Embryonic facial prominence (tissue), 1 donor: ENCODE data around the gene ARID4B.
"Not testable (repeated sequence)": the region's sequence is repeated elsewhere in the genome, so short reads cannot be mapped to it uniquely, and the experiment has no call there.

Source experiments
- DNase-seq: peaks from one replicate; pipeline ENCODE4 v3.0.0-alpha.2; 2016; ENCODE audit errors: extremely low spot score

The ARID4B gene, protein sequence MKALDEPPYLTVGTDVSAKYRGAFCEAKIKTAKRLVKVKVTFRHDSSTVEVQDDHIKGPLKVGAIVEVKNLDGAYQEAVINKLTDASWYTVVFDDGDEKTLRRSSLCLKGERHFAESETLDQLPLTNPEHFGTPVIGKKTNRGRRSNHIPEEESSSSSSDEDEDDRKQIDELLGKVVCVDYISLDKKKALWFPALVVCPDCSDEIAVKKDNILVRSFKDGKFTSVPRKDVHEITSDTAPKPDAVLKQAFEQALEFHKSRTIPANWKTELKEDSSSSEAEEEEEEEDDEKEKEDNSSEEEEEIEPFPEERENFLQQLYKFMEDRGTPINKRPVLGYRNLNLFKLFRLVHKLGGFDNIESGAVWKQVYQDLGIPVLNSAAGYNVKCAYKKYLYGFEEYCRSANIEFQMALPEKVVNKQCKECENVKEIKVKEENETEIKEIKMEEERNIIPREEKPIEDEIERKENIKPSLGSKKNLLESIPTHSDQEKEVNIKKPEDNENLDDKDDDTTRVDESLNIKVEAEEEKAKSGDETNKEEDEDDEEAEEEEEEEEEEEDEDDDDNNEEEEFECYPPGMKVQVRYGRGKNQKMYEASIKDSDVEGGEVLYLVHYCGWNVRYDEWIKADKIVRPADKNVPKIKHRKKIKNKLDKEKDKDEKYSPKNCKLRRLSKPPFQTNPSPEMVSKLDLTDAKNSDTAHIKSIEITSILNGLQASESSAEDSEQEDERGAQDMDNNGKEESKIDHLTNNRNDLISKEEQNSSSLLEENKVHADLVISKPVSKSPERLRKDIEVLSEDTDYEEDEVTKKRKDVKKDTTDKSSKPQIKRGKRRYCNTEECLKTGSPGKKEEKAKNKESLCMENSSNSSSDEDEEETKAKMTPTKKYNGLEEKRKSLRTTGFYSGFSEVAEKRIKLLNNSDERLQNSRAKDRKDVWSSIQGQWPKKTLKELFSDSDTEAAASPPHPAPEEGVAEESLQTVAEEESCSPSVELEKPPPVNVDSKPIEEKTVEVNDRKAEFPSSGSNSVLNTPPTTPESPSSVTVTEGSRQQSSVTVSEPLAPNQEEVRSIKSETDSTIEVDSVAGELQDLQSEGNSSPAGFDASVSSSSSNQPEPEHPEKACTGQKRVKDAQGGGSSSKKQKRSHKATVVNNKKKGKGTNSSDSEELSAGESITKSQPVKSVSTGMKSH (N-terminal part only)

DNA sequence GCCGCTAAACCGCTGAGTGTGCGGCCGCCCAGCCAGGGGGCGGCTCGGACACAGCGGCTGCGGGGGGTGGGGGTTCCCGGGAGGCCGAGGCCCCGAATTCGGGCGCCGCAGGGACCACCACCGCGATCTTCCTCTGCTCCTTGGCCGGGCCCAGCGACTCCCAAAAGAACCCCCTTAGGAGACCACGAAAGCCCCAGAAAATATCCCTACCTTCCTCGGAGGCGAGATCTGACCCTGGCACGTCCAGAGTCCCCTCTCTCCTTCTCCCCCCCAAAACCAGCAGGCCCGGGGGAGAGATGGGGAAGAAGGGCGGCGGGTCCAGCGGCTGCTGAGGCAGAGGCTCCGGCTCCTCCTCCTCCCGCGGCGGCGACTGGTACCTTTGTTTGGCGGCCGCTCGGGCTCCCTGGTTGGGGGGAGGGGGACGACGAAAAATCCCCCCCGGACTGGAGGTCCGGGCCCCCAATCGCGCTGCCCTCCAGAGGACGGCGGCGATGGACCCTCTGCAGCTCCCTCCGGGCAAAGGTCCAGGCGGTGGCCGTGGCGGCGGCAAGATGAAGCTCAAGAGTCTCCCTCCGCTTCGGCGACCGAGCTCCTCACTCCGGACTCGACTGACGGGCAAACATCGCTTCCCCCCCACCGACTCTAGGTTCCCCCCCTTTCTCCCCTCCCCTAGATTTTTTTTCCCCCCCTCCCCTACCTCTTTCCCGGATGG, at the start of gene ARID4B:
ARID4B (minus strand) TSS at position 621 of the 712 bp plus-strand sequence. CDS start 1,260 bp downstream, outside the sequence.
- DNase-seq, result no peak

DNA sequence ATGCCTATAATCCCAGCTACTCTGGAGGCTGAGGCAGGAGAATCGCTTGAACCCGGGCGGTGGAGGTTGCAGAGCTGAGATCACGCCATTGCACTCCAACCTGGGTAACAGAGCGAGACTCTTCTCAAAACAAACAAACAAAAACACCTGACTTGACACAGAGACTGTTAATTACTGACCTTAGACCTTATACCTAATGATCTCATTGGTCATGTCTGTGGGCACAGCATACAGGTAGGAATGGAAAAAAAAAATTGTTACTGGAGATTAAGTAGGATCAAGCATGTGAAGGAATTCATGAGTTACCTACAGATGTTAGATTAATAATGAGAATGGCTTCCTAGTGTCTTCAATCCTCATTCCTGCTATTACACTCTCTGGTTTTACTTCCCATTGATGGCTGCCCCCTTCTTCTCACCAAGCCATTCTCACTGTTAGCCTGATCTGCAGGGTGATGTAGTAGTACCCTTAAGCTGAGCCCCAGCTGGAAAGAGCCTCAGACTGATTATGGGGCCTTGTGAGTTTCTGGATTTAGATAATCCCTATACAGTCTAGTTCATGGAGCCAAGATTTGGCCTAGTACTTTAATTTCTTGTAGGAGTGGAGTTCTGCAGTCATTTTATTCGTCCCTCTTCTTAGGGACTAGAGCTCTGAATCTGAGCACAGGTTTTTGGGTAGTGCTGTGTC, 48.1 kb upstream of the ARID4B start:
- no peak for DNase-seq

DNA sequence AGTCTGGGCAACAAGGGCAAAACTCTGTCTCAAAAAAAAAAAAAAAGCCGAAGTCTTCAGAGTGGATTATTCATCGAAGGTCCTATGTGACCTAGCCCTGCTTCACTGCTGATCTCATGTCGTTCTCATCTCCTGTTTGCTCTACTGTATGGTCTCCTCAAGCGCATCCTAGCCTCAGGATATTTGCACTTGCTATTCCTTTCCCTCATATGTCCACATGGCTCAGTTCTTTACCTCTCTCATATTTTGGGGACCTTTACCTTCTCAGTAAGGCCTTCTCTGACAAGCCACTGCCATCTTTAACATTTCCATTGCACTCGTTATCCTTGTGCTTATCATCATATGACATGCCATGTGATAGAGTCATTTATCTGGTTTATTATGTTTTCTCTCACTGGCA, 41.8 kb upstream of the ARID4B start:
- DNase-seq, result no peak

DNA sequence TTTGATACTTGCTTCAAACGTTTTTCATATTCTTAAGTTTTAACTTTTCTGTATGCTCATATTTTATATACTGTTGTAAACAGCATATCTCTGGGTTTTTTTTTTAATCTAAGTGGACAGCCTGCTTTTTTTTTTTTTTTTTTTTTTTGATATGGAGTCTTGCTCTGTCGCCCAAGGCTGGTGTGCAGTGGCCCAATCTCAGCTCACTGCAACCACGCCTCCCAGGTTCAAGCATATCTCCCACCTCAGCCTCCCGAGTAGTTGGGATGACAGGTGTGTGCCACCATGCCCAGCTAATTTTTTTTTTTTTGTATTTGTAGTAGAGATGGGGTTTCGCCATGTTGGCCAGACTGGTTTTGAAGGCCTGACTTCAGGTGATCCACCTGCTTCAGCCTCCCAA, 40.4 kb upstream of the ARID4B start:
- DNase-seq, result no peak

DNA sequence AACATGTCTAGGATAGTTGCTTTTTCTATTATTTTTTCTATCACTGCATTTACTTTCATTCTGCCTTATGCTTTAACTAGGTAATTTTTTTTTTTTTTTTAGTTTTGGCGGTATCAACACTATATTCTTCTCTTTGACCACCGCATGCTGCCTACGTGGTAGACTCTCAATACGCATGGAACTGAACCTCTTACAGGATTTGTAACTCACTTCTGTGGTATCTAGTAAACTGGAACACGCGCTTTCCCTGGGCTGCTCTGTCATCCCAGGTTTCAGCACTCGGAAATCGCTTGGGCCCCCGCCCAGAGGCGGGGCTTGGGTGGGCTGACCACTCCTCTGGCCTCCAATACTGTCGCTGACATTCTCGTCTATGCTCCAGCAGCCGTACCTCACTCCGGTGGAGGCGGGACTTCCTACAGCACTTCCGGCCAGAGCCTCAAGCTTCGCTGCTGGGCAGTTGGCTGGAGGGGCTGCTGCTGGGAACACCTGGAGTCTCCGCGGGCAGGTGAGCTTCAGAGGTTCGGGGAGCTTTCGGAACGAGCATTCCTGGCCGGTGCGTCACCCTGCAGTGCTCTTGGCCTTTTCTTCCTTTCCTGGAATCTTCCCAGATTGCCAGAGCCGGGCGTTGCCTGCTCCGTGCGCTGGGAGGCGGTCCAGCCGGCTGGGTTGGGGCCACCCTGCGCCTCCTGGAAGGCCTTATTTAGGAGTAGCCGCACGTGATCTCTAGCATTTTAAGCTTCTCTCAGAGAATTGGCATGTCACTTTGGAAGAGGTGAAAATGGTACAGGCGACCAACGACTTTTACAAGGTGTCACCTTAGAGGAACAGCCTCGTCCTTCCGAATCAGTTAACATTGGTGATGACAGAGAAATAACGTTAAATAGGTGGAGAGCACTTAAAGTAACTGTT, 39.3 kb upstream of the ARID4B start, which contains the start of gene TBCE:
TBCE (plus strand) TSS at position 428 of the 909 bp plus-strand sequence. CDS start 12,623 bp downstream, outside the sequence.
- DNase-seq, result peak; percentile 89

DNA sequence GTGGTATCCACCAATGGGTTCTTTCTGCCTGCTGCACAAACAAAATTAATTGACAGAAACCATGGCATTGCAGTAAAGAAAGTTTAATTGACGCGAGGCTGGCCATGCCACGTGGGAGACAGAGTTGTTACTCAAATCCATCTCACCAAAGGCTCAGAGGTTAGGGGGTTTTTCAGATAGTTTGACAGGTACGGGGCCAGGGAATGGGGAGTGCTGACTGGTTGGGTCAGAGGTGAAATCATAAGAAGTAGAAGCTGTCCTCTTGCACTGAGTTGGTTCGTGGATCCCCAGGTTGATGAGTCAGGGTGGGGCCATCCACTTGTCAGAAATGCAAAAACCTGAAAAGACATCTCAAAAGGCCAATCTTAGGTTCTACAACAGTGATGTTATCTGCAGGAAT, 38.3 kb upstream of the ARID4B start:
- DNase-seq, result no peak

DNA sequence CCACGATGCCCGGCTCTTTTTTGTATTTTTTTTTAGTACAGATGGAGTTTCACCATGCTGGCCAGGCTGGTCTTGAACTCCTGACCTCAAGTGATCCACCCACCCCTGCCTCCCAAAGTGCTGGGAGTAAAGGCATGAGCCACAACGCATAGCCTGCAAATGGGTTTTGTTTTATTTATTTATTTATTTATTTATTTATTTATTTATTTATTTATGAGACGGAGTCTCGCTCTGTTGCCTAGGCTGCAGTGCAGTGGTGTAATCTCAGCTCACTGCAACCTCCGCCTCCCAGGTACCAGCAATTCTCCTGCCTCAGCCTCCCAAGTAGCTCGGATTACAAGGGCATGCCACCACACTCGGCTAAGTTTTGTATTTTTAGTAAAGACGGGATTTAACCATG, 36.2 kb upstream of the ARID4B start:
- not testable (repeated sequence) for DNase-seq

DNA sequence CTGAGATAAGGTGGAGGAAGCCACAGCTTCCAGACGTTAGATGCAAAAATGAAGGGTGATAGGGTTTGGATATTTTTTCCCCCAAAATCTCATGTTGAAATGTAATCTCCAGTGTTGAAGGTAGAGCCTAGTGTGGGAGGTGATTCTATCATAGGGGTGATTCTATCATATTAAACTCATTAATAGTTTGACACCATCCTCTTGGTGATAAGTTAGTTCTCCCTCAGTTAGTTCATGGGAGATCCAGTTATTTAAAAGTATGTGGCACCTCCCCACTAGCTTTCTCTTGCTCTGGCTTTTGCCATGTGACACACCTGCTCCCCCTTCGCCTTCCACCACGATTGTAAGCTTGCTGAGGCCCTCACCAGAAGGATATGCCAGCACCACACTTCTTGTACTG, 30.9 kb upstream of the ARID4B start:
- DNase-seq, result no peak

DNA sequence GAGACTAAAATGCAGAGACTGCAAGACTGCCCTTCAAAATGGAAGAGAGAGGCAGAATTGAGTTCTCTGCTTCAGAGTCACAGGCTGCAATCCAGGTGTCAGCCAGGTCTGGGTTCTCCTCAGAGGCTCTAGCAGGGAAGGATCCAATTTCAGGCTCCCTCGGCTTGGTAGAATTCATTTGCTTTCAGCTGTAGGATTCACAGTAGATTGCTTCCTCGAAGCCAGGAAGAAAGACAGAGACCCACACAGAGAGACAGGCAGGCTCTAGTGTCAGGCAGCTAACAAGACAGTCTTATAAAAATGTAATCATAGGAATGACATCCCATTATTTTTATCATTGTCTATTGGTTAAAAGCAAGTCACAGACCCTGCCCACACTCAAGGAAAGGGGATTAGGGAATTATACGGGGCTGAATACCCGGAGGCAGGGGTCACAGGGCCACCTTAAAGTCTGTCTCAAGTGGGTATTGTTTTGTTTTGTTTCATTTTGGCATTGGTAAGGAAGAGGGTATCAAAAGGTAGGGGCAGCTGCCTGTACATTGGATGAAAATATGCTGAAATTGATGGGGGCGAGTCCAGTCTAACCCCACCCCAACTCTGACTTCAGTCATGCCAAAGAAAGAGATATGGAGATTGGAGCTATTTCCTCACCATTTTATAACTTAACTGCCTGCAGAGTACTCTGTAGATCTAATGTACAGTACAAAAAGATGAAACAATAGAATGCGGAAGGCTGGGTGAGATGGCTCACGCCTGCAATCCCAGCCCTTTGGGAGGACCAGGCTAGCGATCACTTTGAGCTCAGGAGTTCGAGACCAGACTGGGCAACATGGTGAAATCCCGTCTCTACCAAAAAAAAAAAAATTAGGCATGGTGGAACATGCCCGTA, 29.8 kb upstream of the ARID4B start:
- no peak for DNase-seq

DNA sequence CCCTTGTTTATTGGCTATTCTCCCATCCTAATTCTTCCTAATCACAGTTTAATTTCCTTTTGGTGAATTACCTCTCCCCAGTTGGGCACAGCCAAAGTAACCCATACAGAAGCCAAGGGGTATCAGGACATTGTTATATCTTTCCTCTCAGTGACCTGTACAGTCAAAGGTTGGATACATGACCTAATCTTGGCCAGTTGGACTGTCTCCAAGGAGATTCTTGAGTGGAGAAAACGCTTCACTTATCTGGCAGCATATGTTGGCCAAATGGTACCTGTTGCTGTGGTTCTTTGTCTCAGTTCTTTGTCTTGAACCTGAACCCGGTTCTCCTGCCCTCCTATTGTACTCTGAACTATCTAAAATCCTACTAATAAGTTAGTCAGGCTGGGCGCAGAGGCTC, 23.9 kb upstream of the ARID4B start:
- no peak for DNase-seq

DNA sequence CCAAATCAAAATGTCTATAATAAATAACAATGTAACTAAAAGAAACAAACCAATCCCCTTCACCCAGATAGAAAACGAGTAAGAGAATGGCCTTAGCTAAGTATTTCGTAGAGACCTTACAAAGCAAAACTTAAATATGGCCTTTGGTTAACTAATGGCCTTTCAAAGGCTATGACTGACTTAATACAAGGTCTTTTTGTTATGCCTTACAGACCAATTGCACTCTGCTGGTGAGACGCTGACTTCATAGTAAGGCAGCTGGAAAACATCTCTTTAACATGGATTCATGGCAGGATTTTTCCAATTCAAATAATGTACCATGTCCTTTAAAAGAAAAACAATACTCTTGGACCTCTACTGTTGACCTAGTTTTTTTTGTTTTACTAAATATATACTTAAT, 23.5 kb upstream of the ARID4B start:
- DNase-seq, result no peak

DNA sequence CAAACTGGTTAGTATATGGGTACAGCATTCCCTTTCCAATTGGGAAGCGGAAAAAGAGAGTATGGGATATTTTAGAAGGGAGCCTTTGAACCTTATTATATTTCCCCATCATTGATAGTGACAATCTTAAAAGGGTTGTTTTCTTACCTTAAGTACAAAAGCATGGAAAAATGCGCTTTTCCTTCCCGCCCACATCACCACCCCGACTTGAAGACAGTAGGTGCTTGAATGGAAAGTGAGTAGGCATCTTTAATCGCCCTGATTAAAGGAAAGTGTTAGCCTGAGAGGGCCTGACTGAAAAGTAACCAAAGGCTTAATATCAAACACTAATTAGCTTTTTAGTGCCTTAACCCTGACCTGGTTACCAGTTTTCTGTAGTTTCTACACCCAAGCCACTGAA, 15.7 kb upstream of the ARID4B start:
- DNase-seq, result no peak

DNA sequence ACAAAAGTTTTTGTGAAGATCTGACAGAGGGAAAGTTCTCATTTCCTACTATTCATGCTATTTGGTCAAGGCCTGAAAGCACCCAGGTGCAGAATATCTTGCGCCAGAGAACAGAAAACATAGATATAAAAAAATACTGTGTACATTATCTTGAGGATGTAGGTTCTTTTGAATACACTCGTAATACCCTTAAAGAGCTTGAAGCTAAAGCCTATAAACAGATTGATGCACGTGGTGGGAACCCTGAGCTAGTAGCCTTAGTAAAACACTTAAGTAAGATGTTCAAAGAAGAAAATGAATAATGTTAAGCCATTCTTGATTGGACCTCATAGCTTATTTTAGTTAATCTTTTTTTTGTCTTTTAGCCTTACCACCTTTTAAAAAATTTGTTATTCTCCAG, 14.5 kb upstream of the ARID4B start:
- no peak for DNase-seq

DNA sequence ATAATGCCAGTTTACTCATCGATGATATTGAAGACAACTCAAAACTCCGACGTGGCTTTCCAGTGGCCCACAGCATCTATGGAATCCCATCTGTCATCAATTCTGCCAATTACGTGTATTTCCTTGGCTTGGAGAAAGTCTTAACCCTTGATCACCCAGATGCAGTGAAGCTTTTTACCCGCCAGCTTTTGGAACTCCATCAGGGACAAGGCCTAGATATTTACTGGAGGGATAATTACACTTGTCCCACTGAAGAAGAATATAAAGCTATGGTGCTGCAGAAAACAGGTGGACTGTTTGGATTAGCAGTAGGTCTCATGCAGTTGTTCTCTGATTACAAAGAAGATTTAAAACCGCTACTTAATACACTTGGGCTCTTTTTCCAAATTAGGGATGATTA, 14.1 kb upstream of the ARID4B start:
- no peak for DNase-seq

DNA sequence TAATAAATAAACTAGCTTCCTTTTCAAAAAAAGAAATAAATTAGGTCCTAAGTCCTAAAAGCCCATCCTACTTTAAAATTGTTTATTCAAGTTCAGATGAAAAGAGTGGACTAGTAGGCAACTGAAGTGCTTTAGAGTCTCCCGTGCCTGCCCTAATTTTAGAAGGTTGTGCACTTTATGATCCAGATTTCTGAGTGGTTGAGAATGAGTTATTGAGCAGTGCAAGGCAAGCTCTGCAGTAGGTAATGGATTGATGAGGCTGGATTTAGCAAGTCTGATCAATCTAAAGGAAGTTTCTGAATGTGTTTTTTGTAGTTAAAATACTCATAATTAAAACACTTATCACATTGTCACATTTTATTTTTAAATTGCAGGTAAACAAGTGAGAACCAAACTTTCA, 13.4 kb upstream of the ARID4B start:
- DNase-seq, result no peak

DNA sequence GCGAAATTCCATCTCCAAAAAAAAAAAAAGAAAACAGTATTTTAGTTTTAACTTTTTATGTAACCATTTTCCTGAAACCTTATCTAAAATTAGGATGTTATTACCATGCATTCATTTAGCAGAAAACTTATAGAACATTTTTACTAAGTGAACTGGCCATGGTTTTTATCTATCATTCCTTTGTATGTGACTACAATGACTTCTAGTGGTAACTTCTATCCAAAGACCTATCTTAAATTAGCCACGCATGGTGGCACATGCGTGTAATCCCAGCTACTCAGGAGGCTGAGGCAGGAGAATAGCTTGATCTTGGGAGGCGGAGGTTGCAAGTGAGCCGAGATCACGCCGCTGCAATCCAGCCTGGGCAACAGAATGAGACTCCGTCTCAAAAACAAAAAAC, 11.8 kb upstream of the ARID4B start:
- DNase-seq, result no peak

DNA sequence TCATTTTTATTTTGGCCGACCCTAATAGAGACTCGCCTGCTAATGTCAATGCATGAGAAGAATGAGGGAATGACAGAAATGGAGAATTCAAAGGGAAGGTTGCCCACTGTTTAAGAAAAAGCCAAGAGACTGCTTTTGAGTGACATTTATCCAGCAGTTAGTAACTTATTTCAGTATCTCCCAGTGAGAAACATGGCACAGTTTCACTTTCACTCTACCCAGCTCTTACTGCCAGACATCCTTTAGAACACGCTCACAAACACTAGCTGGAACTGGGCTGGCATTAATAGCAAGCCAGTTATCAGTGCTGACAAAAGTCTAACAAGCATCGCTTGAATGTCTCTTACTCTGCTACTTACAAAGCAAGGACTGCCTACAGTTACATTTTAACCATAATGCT, 8.9 kb upstream of the ARID4B start:
- no peak for DNase-seq

DNA sequence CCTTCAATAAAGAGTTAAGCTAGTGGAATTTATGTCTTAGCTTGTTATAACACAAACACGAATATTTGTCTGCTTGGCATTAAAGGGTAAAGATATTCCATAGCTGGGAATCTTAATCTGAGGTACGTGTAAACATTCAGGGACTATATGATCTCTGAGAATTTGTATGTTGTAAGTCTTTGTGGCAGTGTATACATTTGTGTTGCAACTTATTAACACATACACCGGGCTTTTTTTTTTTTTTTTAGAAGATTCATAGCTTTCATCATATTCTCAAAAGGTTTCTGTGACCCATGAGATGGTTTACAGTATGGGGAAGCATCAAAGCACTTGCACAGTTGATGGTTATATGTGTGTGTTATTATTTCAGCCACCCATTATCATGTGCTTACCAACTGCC, 3.4 kb upstream of the ARID4B start:
- DNase-seq, result no peak

DNA sequence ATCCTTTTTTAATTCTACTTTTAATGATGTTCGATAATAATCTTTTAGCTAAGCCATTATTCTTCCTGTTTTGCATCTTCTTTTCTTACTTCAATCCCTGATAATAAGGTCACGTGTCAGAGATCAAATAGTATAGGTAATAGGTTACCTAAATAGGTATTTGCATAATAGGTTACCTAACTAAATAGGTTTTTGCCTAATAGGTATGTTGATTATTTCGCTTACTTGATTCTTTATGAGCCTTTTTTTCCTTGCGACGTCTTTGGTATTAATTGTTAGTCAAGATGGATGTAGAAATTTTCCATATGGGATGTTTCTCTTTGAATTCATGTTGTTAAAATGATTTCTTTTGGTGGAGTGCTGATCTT, 2.9 kb upstream of the ARID4B start:
- no peak for DNase-seq
